ENCODE data around the gene SERGEF. TPM values are rescaled to one million over a fixed set of nuclear protein-coding genes. Genes with fewer than 3 reads are reported as not detected.
A peak's percentile ranks its signal among the peaks of the same experiment; 100 is the strongest.

Gene SERGEF
- total and polyA plus RNA-seq, 4 donors = 20.2 to 85.0 (median 26.9) TPM

GRCh38 chr11:17986007-17986710 is 26.7 kb downstream of the SERGEF start:
- H3K27ac ChIP-seq (ENCODE audit: low read depth in 1 of 2, low read length in 1 of 2) = no peak overlapping the region
- H3K9ac ChIP-seq (ENCODE audit: insufficient read depth in 1 of 2, low read length in 2 of 2) = no peak overlapping the region
- H3K4me3 ChIP-seq = no peak overlapping the region
- H3K36me3 ChIP-seq (ENCODE audit: control insufficient read depth in 4 of 4, insufficient read depth in 4 of 4, low read length in 4 of 4) = peaks cover 2 to 12% (median 8%) of the 10 kb centered on the region in 4 donors
- no peaks in the 10 kb centered on the region for H3K27me3 ChIP-seq (ENCODE audit: control insufficient read depth in 3 of 3, insufficient read depth in 3 of 3, low read length in 2 of 3)
- no peaks in the 10 kb centered on the region for H3K9me3 ChIP-seq (ENCODE audit: control insufficient read depth in 4 of 4, insufficient read depth in 3 of 4, low read length in 3 of 4)
- peaks cover 0 to 10% (median 3%) of the 10 kb centered on the region in 5 donors for H3K4me1 ChIP-seq (ENCODE audit: control insufficient read depth in 5 of 5, insufficient read depth in 5 of 5, low read length in 5 of 5)
- peak in 2 of 3 donors; percentile 18 to 56 for DNase-seq
- WGBS, 2 donors = 66 to 73% methylated on average over 7 of the region's 7 CpGs
- TF ChIP-seq, protein P1, sequence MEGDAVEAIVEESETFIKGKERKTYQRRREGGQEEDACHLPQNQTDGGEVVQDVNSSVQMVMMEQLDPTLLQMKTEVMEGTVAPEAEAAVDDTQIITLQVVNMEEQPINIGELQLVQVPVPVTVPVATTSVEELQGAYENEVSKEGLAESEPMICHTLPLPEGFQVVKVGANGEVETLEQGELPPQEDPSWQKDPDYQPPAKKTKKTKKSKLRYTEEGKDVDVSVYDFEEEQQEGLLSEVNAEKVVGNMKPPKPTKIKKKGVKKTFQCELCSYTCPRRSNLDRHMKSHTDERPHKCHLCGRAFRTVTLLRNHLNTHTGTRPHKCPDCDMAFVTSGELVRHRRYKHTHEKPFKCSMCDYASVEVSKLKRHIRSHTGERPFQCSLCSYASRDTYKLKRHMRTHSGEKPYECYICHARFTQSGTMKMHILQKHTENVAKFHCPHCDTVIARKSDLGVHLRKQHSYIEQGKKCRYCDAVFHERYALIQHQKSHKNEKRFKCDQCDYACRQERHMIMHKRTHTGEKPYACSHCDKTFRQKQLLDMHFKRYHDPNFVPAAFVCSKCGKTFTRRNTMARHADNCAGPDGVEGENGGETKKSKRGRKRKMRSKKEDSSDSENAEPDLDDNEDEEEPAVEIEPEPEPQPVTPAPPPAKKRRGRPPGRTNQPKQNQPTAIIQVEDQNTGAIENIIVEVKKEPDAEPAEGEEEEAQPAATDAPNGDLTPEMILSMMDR (IDR thresholded peaks at IDR 0.05; ENCODE audit: control extremely low read depth, extremely low read depth) = no peak
- ATAC-seq (ENCODE audit: insufficient read depth, low FRiP score) = peak; percentile 2

- Histone ChIP-seq H3K36me3 (ENCODE audit: control insufficient read depth in 4 of 4, insufficient read depth in 4 of 4, low read length in 4 of 4) (peaks cover 2 to 12% (median 8%) of the 10 kb centered on the region in 4 donors), H3K4me1 (ENCODE audit: control insufficient read depth in 5 of 5, insufficient read depth in 5 of 5, low read length in 5 of 5) (peaks cover 0 to 10% (median 3%) of the 10 kb centered on the region in 5 donors), H3K27me3 (ENCODE audit: control insufficient read depth in 3 of 3, insufficient read depth in 3 of 3, low read length in 2 of 3) (no peaks in the 10 kb centered on the region), H3K4me3 (no peak overlapping the region), H3K27ac (ENCODE audit: low read depth in 1 of 2, low read length in 1 of 2) (peak overlapping the region; percentile 5), H3K9me3 (ENCODE audit: control insufficient read depth in 4 of 4, insufficient read depth in 3 of 4, low read length in 3 of 4) (no peaks in the 10 kb centered on the region), H3K9ac (ENCODE audit: insufficient read depth in 1 of 2, low read length in 2 of 2) (no peak overlapping the region)
- TF ChIP-seq, protein P1 (IDR thresholded peaks at IDR 0.05; ENCODE audit: control extremely low read depth, extremely low read depth) = no peak
- WGBS, 2 donors = 81 to 91% methylated on average over 1 of the region's 1 CpG
- DNase-seq (peak in 2 of 3 donors; percentile 5 to 25), ATAC-seq (ENCODE audit: insufficient read depth, low FRiP score) (no peak)
These were observed 27.3 kb downstream of the SERGEF start for GRCh38 chr11:17985517-17985916.

DNA sequence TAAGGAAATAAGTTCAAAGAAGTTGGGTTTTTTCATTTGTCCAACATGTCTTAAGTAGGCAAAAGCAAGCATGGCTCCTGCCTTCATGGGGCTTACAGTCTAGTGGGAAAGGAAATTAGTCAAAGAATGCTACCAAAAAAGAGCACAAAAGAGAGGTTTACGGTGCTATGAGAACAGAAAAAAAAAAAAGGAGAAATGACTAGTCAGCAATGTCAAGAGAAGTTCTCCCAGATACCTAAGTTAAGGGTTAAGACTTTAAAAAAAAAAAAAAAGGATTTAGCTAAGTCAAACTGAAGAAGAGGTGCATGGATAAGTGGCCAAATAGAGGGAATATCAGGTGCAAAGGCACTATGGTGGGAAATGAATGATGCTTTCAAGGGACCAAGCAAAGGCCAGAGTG is 29.3 kb downstream of the SERGEF start:
- peaks cover 0 to 10% (median 3%) of the 10 kb centered on the region in 5 donors for H3K4me1 ChIP-seq (ENCODE audit: control insufficient read depth in 5 of 5, insufficient read depth in 5 of 5, low read length in 5 of 5)
- no peak overlapping the region for H3K9ac ChIP-seq (ENCODE audit: insufficient read depth in 1 of 2, low read length in 2 of 2)
- ATAC-seq (ENCODE audit: insufficient read depth, low FRiP score) = no peak
- peaks cover 2 to 14% (median 5%) of the 10 kb centered on the region in 4 donors for H3K36me3 ChIP-seq (ENCODE audit: control insufficient read depth in 4 of 4, insufficient read depth in 4 of 4, low read length in 4 of 4)
- WGBS, 2 donors = 96 to 97% methylated on average over 1 of the region's 1 CpG
- no peak overlapping the region for H3K4me3 ChIP-seq
- no peaks in the 10 kb centered on the region for H3K9me3 ChIP-seq (ENCODE audit: control insufficient read depth in 4 of 4, insufficient read depth in 3 of 4, low read length in 3 of 4)
- no peak for DNase-seq
- TF ChIP-seq, protein P1 (IDR thresholded peaks at IDR 0.05; ENCODE audit: control extremely low read depth, extremely low read depth) = no peak
- H3K27me3 ChIP-seq (ENCODE audit: control insufficient read depth in 3 of 3, insufficient read depth in 3 of 3, low read length in 2 of 3) = no peaks in the 10 kb centered on the region
- no peak overlapping the region for H3K27ac ChIP-seq (ENCODE audit: low read depth in 1 of 2, low read length in 1 of 2)

Data from lung (tissue), 12 donors.